ENCODE data around the gene PPP1R27. TPM values are rescaled to one million over a fixed set of nuclear protein-coding genes. Genes with fewer than 3 reads are reported as not detected.

PPP1R27 gene
- polyA plus RNA-seq, 3 donors: 0.22 to 1.5 (median 0.33) TPM

DNA sequence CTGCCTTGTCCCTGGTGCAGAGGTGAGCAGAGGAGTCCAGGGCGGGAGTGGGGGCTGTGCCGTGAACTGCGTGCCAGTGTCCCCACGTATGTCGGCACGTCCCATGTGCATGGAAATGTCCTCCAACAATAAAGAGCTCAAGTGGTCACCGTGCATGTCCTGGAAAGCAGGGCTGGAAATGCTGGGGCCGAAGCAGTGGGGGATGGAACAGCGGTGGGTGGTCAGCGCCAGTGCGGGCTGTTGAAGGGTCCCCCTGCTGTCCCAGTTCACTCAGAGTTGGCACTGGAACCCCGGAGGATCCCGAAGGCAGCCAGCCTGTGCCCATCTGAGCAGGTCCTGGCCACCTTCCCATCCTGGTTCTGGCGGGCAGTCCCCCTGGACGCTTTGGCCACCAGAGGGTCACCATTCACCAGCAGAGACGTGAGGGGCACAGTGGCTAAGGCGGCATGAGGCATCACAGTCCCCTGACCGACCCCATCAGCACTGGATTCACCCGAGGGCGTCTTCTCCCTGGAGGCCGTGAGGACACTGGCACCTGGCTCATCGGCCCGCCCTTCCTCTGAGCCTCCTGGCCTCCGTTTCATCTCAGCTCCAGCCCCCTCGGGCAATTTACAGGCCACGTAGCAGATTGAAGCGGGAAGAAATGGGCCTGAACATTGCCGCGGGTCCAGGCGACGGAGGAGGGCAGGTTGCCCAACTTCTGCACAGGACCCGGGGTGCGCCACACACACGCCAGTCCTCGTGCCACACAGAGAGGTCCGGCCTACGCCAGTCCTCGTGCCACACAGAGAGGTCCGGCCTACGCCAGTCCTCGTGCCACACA is 20.8 kb downstream of the PPP1R27 start:
- intact Hi-C loops (cut with micrococcal nuclease): no loop called here
- Histone ChIP-seq H3K9ac (ENCODE audit: insufficient read depth, low read length, poor library complexity, severe bottlenecking) (no peak overlapping the region), H3K27me3 (ENCODE audit: control insufficient read depth in 2 of 2, insufficient read depth in 2 of 2, low read length in 2 of 2) (peaks cover 0 to 7% of the 10 kb centered on the region in 2 donors), H3K36me3 (replicated peaks in 1 of 2; ENCODE audit: control insufficient read depth in 1 of 2, insufficient read depth in 2 of 2, low read length in 2 of 2) (no peaks in the 10 kb centered on the region), H3K4me1 (ENCODE audit: control insufficient read depth in 1 of 2, insufficient read depth in 2 of 2, low read length in 2 of 2) (no peaks in the 10 kb centered on the region), H3K4me2 (replicated peaks; ENCODE audit: extremely low read depth, low read length, poor library complexity, severe bottlenecking) (no peak overlapping the region), H4K20me1 (ENCODE audit: insufficient read depth, low read length) (no peaks in the 10 kb centered on the region), H3K79me2 (ENCODE audit: insufficient read depth, low read length) (no peaks in the 10 kb centered on the region), H2AFZ (ENCODE audit: insufficient read depth, low read depth, low read length, poor library complexity, severe bottlenecking) (no peak overlapping the region), H3K27ac (ENCODE audit: low read depth in 1 of 2, low read length in 2 of 2) (no peak overlapping the region), H3K4me3 (replicated peaks in 1 of 3; ENCODE audit: low read depth in 2 of 3, low read length in 3 of 3) (no peak overlapping the region), H3K9me3 (replicated peaks in 1 of 2; ENCODE audit: control insufficient read depth in 1 of 2, insufficient read depth in 1 of 2, low read length in 2 of 2) (no peaks in the 10 kb centered on the region)
- 91% methylated on average over 28 of the region's 41 CpGs for WGBS (ENCODE audit: insufficient coverage)
- Mint-ChIP-seq H3K27me3 (ENCODE audit: low read depth in 3 of 3) (peaks cover 8 to 33% (median 18%) of the 10 kb centered on the region in 3 donors), H3K27ac (no peak overlapping the region), H3K4me3 (no peak overlapping the region), H3K4me1 (peaks cover 4% of the 10 kb centered on the region), H3K36me3 (no peaks in the 10 kb centered on the region), H3K9me3 (peaks cover 0 to 4% (median 2%) of the 10 kb centered on the region in 7 donors)
- TF ChIP-seq CTCF (IDR thresholded peaks at IDR 0.05): no peak
- DNase-seq: no peak

- Histone ChIP-seq H3K4me3 (replicated peaks in 1 of 3; ENCODE audit: low read depth in 2 of 3, low read length in 3 of 3) (no peak overlapping the region), H3K4me1 (ENCODE audit: control insufficient read depth in 1 of 2, insufficient read depth in 2 of 2, low read length in 2 of 2) (no peaks in the 10 kb centered on the region), H2AFZ (ENCODE audit: insufficient read depth, low read depth, low read length, poor library complexity, severe bottlenecking) (no peak overlapping the region), H3K79me2 (ENCODE audit: insufficient read depth, low read length) (no peaks in the 10 kb centered on the region), H3K4me2 (replicated peaks; ENCODE audit: extremely low read depth, low read length, poor library complexity, severe bottlenecking) (no peak overlapping the region), H3K27me3 (ENCODE audit: control insufficient read depth in 2 of 2, insufficient read depth in 2 of 2, low read length in 2 of 2) (peaks cover 0 to 10% of the 10 kb centered on the region in 2 donors), H4K20me1 (ENCODE audit: insufficient read depth, low read length) (no peaks in the 10 kb centered on the region), H3K36me3 (replicated peaks in 1 of 2; ENCODE audit: control insufficient read depth in 1 of 2, insufficient read depth in 2 of 2, low read length in 2 of 2) (no peaks in the 10 kb centered on the region), H3K9me3 (replicated peaks in 1 of 2; ENCODE audit: control insufficient read depth in 1 of 2, insufficient read depth in 1 of 2, low read length in 2 of 2) (no peaks in the 10 kb centered on the region), H3K27ac (ENCODE audit: low read depth in 1 of 2, low read length in 2 of 2) (no peak overlapping the region), H3K9ac (ENCODE audit: insufficient read depth, low read length, poor library complexity, severe bottlenecking) (no peak overlapping the region)
- Mint-ChIP-seq H3K27ac (no peak overlapping the region), H3K27me3 (ENCODE audit: low read depth in 3 of 3) (peaks cover 16 to 40% (median 18%) of the 10 kb centered on the region in 3 donors), H3K4me1 (peaks cover 4% of the 10 kb centered on the region), H3K4me3 (no peak overlapping the region), H3K9me3 (peaks cover 0 to 4% (median 2%) of the 10 kb centered on the region in 7 donors), H3K36me3 (no peaks in the 10 kb centered on the region)
- TF ChIP-seq CTCF (IDR thresholded peaks at IDR 0.05): no peak
- no peak for DNase-seq
- WGBS (ENCODE audit: insufficient coverage): 94% methylated on average over 8 of the region's 15 CpGs
- intact Hi-C loops (cut with micrococcal nuclease): no loop called here
These were observed 21.5 kb downstream of the PPP1R27 start for GRCh38 chr17:81813371-81813684.
